Stomach (tissue), 9 donors: ENCODE results near the gene UMAD1. TPM values are rescaled to one million over a fixed set of nuclear protein-coding genes. Genes with fewer than 3 reads are reported as not detected.
A peak's percentile ranks its signal among the peaks of the same experiment; 100 is the strongest.

Source experiments
- DNase-seq, 2 donors: peaks; one replicate each; pipeline versions ENCODE4 v3.0.0 to v3.0.0-alpha.2; 2013 to 2019
- H3K27ac ChIP-seq, 5 donors: fragments of 200-600 bp in 4 of 5; sonication (generic) in 4 of 5; one replicate each; pipeline ENCODE4 v1.5.1; 2013 to 2019; ENCODE audit warnings: mild to moderate bottlenecking in 1 of 5, moderate library complexity in 1 of 5
- H3K27me3 ChIP-seq, 3 donors: fragments of 200-600 bp; sonication (generic); one replicate each; pipeline ENCODE4 v1.5.1; 2017 to 2019; ENCODE audit warnings: mixed run types in 1 of 3
- H3K36me3 ChIP-seq, 4 donors: fragments of 200-600 bp; sonication (generic); 1 replicate in 3 of 4; 2 replicates in 1 of 4; pipeline ENCODE4 v1.5.1; 2016 to 2019
- H3K4me1 ChIP-seq, 4 donors: fragments of 200-600 bp; sonication (generic); one replicate each; pipeline ENCODE4 v1.5.1; 2016 to 2019
- H3K4me3 ChIP-seq, 4 donors: fragments of 200-600 bp; sonication (generic) in 3 of 4; one replicate each; pipeline ENCODE4 v1.5.1; 2016 to 2019; ENCODE audit warnings: mild to moderate bottlenecking in 1 of 4
- H3K9me3 ChIP-seq, 4 donors: fragments of 200-600 bp; sonication (generic); one replicate each; pipeline ENCODE4 v1.5.1; 2016 to 2019
- EP300 ChIP-seq: sonication (generic); formaldehyde crosslinking; IDR thresholded peaks from one replicate; pipeline ENCODE4 v1.6.1; 2017; ENCODE audit warnings: antibody characterized with exemption
- POLR2A ChIP-seq, 4 donors: fragments of 450-650 bp; IDR thresholded peaks; one replicate each; pipeline ENCODE4 v1.6.1; 2016; ENCODE audit warnings: antibody characterized with exemption in 4 of 4, control low read depth in 2 of 4, mild to moderate bottlenecking in 1 of 4, moderate library complexity in 1 of 4
- POLR2AphosphoS5 ChIP-seq, 3 donors: sonication (generic); formaldehyde crosslinking; IDR thresholded peaks; one replicate each; pipeline ENCODE4 v1.6.1; 2016; ENCODE audit warnings: antibody characterized with exemption in 3 of 3
- WGBS, 5 donors: extraction: QIAGEN DNeasy Blood & Tissue Kit in 3 of 5; methylation state at CpG; one replicate each; pipeline versions ENCODE4 v1.1.5 to v1.1.7; 2013 to 2018; 5-methylcytosine and 5-hydroxymethylcytosine counted together
- intact Hi-C: fragments of 100-400 bp; cut with DNase I; formaldehyde crosslinking; loops from one replicate; pipeline ENCODE4 v1.15.1; 2023; ENCODE audit warnings: low total_unique reads
- polyA plus RNA-seq, 3 donors: library from polyadenylated mRNA; stranded (reverse); fragments of 200-250 nt; gene quantifications; one replicate each; pipeline ENCODE4 v1.2.3, GENCODE V29; 2013
- total RNA-seq, 5 donors: library from RNA; depleted of rRNA; stranded (reverse); fragments of >200 nt; gene quantifications; one replicate each; pipeline versions ENCODE4 v1.1.0 to v1.2.3, GENCODE V29; 2014 to 2016
- TF ChIP-seq, protein P1 (sequence below), 7 experiments: fragments of 450-650 bp in 4 of 7; fragments of 200-600 bp in 3 of 7; sonication (generic) in 3 of 7; IDR thresholded peaks; one replicate each; pipeline ENCODE4 v1.5.1; 2016 to 2019; ENCODE audit warnings: antibody characterized with exemption in 7 of 7, control low read depth in 2 of 7, mild to moderate bottlenecking in 1 of 7
- donor health status: healthy with polysubstance abuse.
- donor health status: Bipolar disorder and iron deficiency.
- donor health status: healthy.

The UMAD1 gene
- total and polyA plus RNA-seq, 8 donors = 7.8 to 175 (median 30.1) TPM

DNA sequence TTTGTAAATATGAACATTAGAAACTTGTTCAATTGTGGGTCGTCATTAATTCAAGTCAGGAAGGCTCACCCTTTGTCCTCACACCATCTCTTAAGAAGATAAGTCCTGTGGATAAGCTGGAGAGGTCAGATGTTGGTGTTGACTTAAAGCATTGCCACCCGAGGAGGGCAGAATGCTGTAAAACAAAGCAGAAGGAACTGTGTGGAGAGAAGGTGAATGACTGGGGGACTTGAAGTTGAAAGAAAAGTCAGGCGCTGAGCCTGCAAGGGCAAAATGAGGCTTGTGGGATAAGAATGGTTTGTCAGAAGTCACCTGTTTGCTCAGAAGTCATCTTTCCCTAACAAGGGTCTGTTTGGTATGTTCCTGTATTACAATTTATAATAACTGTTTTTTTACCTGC lies 68.7 kb downstream of the UMAD1 start:
- H3K4me3 ChIP-seq = no peak overlapping the region
- 27 to 56% (median 50%) methylated on average over 3 of the region's 3 CpGs for WGBS, 5 donors

DNA sequence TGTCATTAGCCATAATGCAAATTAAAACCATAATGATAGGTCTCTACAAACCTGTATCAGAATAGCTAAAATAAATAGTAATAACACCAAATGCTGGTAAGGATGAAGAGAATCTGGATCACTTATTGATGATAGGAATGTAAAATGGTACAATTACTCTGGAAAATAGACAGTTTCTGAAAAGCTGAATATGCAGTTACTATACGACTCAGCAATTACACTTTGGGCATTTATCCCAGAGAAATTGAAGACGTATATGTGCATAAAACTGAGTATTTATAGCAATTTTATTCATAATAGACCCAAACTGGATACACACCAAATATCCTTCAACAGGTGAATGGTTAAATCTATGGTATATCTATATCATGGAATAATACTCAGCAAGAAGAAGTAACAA lies 69.9 kb downstream of the UMAD1 start:
- Histone ChIP-seq H3K9me3 (no peaks in the 10 kb centered on the region), H3K4me1 (peaks cover 0 to 41% (median 24%) of the 10 kb centered on the region in 4 donors), H3K27ac (no peak overlapping the region), H3K27me3 (no peaks in the 10 kb centered on the region), H3K36me3 (no peaks in the 10 kb centered on the region), H3K4me3 (no peak overlapping the region)
- 87 to 96% (median 88%) methylated on average over 2 of the region's 2 CpGs for WGBS, 5 donors
- intact Hi-C loops = no loop called here
- DNase-seq = no peak
- TF ChIP-seq, protein P1, sequence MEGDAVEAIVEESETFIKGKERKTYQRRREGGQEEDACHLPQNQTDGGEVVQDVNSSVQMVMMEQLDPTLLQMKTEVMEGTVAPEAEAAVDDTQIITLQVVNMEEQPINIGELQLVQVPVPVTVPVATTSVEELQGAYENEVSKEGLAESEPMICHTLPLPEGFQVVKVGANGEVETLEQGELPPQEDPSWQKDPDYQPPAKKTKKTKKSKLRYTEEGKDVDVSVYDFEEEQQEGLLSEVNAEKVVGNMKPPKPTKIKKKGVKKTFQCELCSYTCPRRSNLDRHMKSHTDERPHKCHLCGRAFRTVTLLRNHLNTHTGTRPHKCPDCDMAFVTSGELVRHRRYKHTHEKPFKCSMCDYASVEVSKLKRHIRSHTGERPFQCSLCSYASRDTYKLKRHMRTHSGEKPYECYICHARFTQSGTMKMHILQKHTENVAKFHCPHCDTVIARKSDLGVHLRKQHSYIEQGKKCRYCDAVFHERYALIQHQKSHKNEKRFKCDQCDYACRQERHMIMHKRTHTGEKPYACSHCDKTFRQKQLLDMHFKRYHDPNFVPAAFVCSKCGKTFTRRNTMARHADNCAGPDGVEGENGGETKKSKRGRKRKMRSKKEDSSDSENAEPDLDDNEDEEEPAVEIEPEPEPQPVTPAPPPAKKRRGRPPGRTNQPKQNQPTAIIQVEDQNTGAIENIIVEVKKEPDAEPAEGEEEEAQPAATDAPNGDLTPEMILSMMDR (IDR thresholded peaks at IDR 0.05) = no peak
- TF ChIP-seq POLR2AphosphoS5 (IDR thresholded peaks at IDR 0.05) (no peak), EP300 (no peak), POLR2A (IDR thresholded peaks at IDR 0.05) (no peak)

More for the DNA sequence above, 68.7 kb downstream of the UMAD1 start:
- Histone ChIP-seq H3K27ac (no peak overlapping the region), H3K27me3 (no peaks in the 10 kb centered on the region), H3K4me1 (peaks cover 0 to 46% (median 24%) of the 10 kb centered on the region in 4 donors), H3K36me3 (no peaks in the 10 kb centered on the region), H3K9me3 (no peaks in the 10 kb centered on the region)
- TF ChIP-seq POLR2A (IDR thresholded peaks at IDR 0.05) (no peak), POLR2AphosphoS5 (IDR thresholded peaks at IDR 0.05) (no peak), EP300 (no peak)
- TF ChIP-seq, protein P1 (IDR thresholded peaks at IDR 0.05) = no peak
- peak in 1 of 2 donors; percentile 28 for DNase-seq
- intact Hi-C loops = no loop called here

DNA sequence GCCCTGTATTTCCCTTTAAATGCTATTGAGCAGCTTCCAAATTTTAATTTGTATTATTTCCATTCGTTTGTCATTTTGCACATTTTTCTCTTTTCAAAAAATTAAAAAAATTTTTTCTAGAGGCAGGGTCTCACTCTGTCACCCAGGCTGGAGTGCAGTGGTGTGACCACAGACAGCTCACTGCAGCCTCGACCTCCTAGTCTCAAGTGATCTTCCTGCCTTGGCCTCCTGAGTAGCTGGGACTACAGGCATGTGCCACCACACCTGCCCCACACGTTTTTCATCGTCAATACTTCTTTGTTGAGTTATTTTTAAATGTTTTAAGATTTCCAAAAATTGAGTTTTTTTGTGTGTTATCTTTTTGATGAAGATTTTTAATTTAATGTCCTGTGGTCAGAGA lies 73.2 kb downstream of the UMAD1 start:
- DNase-seq = no peak
- 82 to 95% (median 87%) methylated on average over 4 of the region's 4 CpGs for WGBS, 5 donors
- Histone ChIP-seq H3K27me3 (no peaks in the 10 kb centered on the region), H3K4me3 (no peak overlapping the region), H3K36me3 (no peaks in the 10 kb centered on the region), H3K4me1 (peaks cover 0 to 20% (median 6%) of the 10 kb centered on the region in 4 donors), H3K9me3 (no peaks in the 10 kb centered on the region), H3K27ac (no peak overlapping the region)
- no peak for TF ChIP-seq POLR2A (IDR thresholded peaks at IDR 0.05)
- TF ChIP-seq, protein P1 (IDR thresholded peaks at IDR 0.05) = no peak
- TF ChIP-seq EP300 = no peak
- no peak for TF ChIP-seq POLR2AphosphoS5 (IDR thresholded peaks at IDR 0.05)
- intact Hi-C loops = no loop called here

DNA sequence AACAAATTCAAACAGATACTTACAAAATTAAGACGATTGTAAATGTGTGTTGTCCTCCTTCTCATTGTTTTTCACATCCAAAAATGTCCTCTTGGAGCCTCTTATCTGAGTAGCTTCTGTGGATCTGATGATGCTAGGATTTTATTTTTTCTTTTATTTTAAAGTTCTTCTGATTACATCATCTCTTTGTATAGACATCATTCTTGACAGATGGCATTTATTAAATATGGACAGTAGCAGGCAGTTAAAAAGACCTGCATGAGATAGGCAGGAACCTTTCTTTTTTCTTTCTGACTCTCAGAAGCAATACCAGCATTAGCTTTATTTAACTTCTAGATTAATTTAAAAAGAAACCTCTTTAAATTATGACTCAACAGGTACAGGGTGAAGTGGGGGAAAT lies 77.9 kb downstream of the UMAD1 start, which contains the start of gene RPA3:
TSS of gene RPA3 (minus strand) at position 116 of the 400 bp plus-strand sequence. CDS start 78,189 bp downstream, outside the sequence.
- peaks cover 0 to 16% (median 5%) of the 10 kb centered on the region in 4 donors for H3K4me1 ChIP-seq
- intact Hi-C loops = no loop called here
- no peak for DNase-seq
- no peaks in the 10 kb centered on the region for H3K27me3 ChIP-seq
- 88 to 98% (median 93%) methylated on average over 1 of the region's 1 CpG for WGBS, 5 donors
- H3K9me3 ChIP-seq = no peaks in the 10 kb centered on the region
- H3K36me3 ChIP-seq = no peaks in the 10 kb centered on the region
- no peak within 1 kb of the TSS for H3K27ac ChIP-seq
- no peak within 1 kb of the TSS for H3K4me3 ChIP-seq
- TF ChIP-seq POLR2AphosphoS5 (IDR thresholded peaks at IDR 0.05) = no peak
- TF ChIP-seq, protein P1 (IDR thresholded peaks at IDR 0.05) = no peak
- no peak for TF ChIP-seq EP300
- no peak for TF ChIP-seq POLR2A (IDR thresholded peaks at IDR 0.05)
